ENCODE measurements around the gene NPRL2.

DNA sequence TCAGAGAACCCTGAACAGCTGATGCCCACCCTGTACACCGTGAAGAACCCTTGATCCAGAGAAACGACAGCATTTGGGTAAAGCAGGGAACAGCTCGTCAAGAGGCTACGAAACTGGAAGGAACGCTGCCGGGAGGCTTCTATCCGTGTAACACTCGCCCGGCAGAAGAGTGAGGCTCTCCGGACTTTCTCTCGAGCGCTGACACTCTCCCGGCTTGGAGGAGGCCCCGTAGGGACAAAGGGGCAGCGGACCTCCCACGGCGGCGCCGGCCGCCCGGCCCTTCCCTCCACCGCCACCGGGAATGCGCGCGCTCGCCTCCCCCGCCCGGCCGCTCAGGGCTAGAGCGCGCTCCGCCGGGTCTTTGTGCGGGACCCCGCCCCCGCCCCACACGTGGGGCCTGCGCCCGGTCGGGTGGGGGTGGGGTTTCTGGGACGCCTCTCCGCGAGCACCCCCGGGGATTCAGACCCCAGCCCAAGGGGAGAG is 29.7 kb downstream of the NPRL2 start:
- TF ChIP-seq, protein P1, sequence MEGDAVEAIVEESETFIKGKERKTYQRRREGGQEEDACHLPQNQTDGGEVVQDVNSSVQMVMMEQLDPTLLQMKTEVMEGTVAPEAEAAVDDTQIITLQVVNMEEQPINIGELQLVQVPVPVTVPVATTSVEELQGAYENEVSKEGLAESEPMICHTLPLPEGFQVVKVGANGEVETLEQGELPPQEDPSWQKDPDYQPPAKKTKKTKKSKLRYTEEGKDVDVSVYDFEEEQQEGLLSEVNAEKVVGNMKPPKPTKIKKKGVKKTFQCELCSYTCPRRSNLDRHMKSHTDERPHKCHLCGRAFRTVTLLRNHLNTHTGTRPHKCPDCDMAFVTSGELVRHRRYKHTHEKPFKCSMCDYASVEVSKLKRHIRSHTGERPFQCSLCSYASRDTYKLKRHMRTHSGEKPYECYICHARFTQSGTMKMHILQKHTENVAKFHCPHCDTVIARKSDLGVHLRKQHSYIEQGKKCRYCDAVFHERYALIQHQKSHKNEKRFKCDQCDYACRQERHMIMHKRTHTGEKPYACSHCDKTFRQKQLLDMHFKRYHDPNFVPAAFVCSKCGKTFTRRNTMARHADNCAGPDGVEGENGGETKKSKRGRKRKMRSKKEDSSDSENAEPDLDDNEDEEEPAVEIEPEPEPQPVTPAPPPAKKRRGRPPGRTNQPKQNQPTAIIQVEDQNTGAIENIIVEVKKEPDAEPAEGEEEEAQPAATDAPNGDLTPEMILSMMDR (IDR thresholded peaks at IDR 0.05; ENCODE audit: insufficient read depth, low read length, poor library complexity, severe bottlenecking), result no peak
- TF ChIP-seq EZH2phosphoT487 (conservative IDR thresholded peaks at IDR 0.05; ENCODE audit: low read length), result no peak

Data from SU-DHL-6 (cell line).